ENCODE measurements around the gene CAVIN2.

The CAVIN2 gene

GRCh38 chr2:191881982-191882816, 35.3 kb upstream of the CAVIN2 start:
- Histone ChIP-seq H3K4me1 (ENCODE audit: control insufficient read depth, insufficient read depth, low read length, poor library complexity, severe bottlenecking) (no peaks in the 10 kb centered on the region), H3K4me3 (ENCODE audit: extremely low read depth, insufficient read depth, low read length, poor library complexity, severe bottlenecking) (no peak overlapping the region), H3K27ac (ENCODE audit: low read depth, low read length, severe bottlenecking) (no peak overlapping the region), H3K36me3 (ENCODE audit: control insufficient read depth, insufficient read depth, low read length) (no peaks in the 10 kb centered on the region), H3K9me3 (ENCODE audit: control insufficient read depth, low read length) (no peaks in the 10 kb centered on the region)
- 95 to 98% methylated on average over 18 to 30 of the region's 34 CpGs for WGBS, 2 experiments (ENCODE audit: insufficient coverage in 2 of 2)

- H3K4me3 ChIP-seq (ENCODE audit: extremely low read depth, insufficient read depth, low read length, poor library complexity, severe bottlenecking), result no peak overlapping the region
- no peak overlapping the region for H3K27ac ChIP-seq (ENCODE audit: low read depth, low read length, severe bottlenecking)
- WGBS, 2 experiments (ENCODE audit: insufficient coverage in 2 of 2), result 94% methylated on average over 2 of the region's 2 CpGs; no CpG with 5 or more reads in 1 of the 2 experiments
- no peaks in the 10 kb centered on the region for H3K4me1 ChIP-seq (ENCODE audit: control insufficient read depth, insufficient read depth, low read length, poor library complexity, severe bottlenecking)
- H3K36me3 ChIP-seq (ENCODE audit: control insufficient read depth, insufficient read depth, low read length), result no peaks in the 10 kb centered on the region
- no peaks in the 10 kb centered on the region for H3K9me3 ChIP-seq (ENCODE audit: control insufficient read depth, low read length)
Measured at GRCh38 chr2:191878548-191879279, 31.8 kb upstream of the CAVIN2 start.

- H3K4me1 ChIP-seq (ENCODE audit: control insufficient read depth, insufficient read depth, low read length, poor library complexity, severe bottlenecking), result no peaks in the 10 kb centered on the region
- H3K27ac ChIP-seq (ENCODE audit: low read depth, low read length, severe bottlenecking), result no peak overlapping the region
- no peaks in the 10 kb centered on the region for H3K9me3 ChIP-seq (ENCODE audit: control insufficient read depth, low read length)
- WGBS, 2 experiments (ENCODE audit: insufficient coverage in 2 of 2), result 86 to 100% methylated on average over 1 of the region's 4 CpGs
- no peaks in the 10 kb centered on the region for H3K36me3 ChIP-seq (ENCODE audit: control insufficient read depth, insufficient read depth, low read length)
- H3K4me3 ChIP-seq (ENCODE audit: extremely low read depth, insufficient read depth, low read length, poor library complexity, severe bottlenecking), result no peak overlapping the region
Measured at GRCh38 chr2:191877875-191878274, 31.0 kb upstream of the CAVIN2 start.

- 88 to 89% methylated on average over 1 of the region's 2 CpGs for WGBS, 2 experiments (ENCODE audit: insufficient coverage in 2 of 2)
- Histone ChIP-seq H3K27ac (ENCODE audit: low read depth, low read length, severe bottlenecking) (no peak overlapping the region), H3K4me1 (ENCODE audit: control insufficient read depth, insufficient read depth, low read length, poor library complexity, severe bottlenecking) (no peaks in the 10 kb centered on the region), H3K36me3 (ENCODE audit: control insufficient read depth, insufficient read depth, low read length) (no peaks in the 10 kb centered on the region), H3K9me3 (ENCODE audit: control insufficient read depth, low read length) (no peaks in the 10 kb centered on the region), H3K4me3 (ENCODE audit: extremely low read depth, insufficient read depth, low read length, poor library complexity, severe bottlenecking) (no peak overlapping the region)
Measured at GRCh38 chr2:191875859-191876258, 29.0 kb upstream of the CAVIN2 start.

- no peaks in the 10 kb centered on the region for H3K9me3 ChIP-seq (ENCODE audit: control insufficient read depth, low read length)
- H3K4me3 ChIP-seq (ENCODE audit: extremely low read depth, insufficient read depth, low read length, poor library complexity, severe bottlenecking), result no peak overlapping the region
- no peaks in the 10 kb centered on the region for H3K36me3 ChIP-seq (ENCODE audit: control insufficient read depth, insufficient read depth, low read length)
- peaks cover 24% of the 10 kb centered on the region for H3K4me1 ChIP-seq (ENCODE audit: control insufficient read depth, insufficient read depth, low read length, poor library complexity, severe bottlenecking)
- H3K27ac ChIP-seq (ENCODE audit: low read depth, low read length, severe bottlenecking), result no peak overlapping the region
Measured at GRCh38 chr2:191870744-191871143, 23.9 kb upstream of the CAVIN2 start.

GRCh38 chr2:191869781-191870180, 22.9 kb upstream of the CAVIN2 start:
- H3K27ac ChIP-seq (ENCODE audit: low read depth, low read length, severe bottlenecking), result no peak overlapping the region
- H3K36me3 ChIP-seq (ENCODE audit: control insufficient read depth, insufficient read depth, low read length), result no peaks in the 10 kb centered on the region
- peaks cover 25% of the 10 kb centered on the region for H3K4me1 ChIP-seq (ENCODE audit: control insufficient read depth, insufficient read depth, low read length, poor library complexity, severe bottlenecking)
- H3K4me3 ChIP-seq (ENCODE audit: extremely low read depth, insufficient read depth, low read length, poor library complexity, severe bottlenecking), result no peak overlapping the region
- H3K9me3 ChIP-seq (ENCODE audit: control insufficient read depth, low read length), result no peaks in the 10 kb centered on the region
- 60% methylated on average over 1 of the region's 4 CpGs; no CpG with 5 or more reads in 1 of the 2 experiments for WGBS, 2 experiments (ENCODE audit: insufficient coverage in 2 of 2)

GRCh38 chr2:191869178-191869577, 22.3 kb upstream of the CAVIN2 start:
- 26 to 27% methylated on average over 5 of the region's 6 CpGs for WGBS, 2 experiments (ENCODE audit: insufficient coverage in 2 of 2)
- no peaks in the 10 kb centered on the region for H3K36me3 ChIP-seq (ENCODE audit: control insufficient read depth, insufficient read depth, low read length)
- peaks cover 25% of the 10 kb centered on the region for H3K4me1 ChIP-seq (ENCODE audit: control insufficient read depth, insufficient read depth, low read length, poor library complexity, severe bottlenecking)
- no peak overlapping the region for H3K27ac ChIP-seq (ENCODE audit: low read depth, low read length, severe bottlenecking)
- no peak overlapping the region for H3K4me3 ChIP-seq (ENCODE audit: extremely low read depth, insufficient read depth, low read length, poor library complexity, severe bottlenecking)
- H3K9me3 ChIP-seq (ENCODE audit: control insufficient read depth, low read length), result no peaks in the 10 kb centered on the region

GRCh38 chr2:191867507-191867847, 20.6 kb upstream of the CAVIN2 start:
- H3K36me3 ChIP-seq (ENCODE audit: control insufficient read depth, insufficient read depth, low read length), result no peaks in the 10 kb centered on the region
- H3K4me3 ChIP-seq (ENCODE audit: extremely low read depth, insufficient read depth, low read length, poor library complexity, severe bottlenecking), result no peak overlapping the region
- no peaks in the 10 kb centered on the region for H3K9me3 ChIP-seq (ENCODE audit: control insufficient read depth, low read length)
- WGBS, 2 experiments (ENCODE audit: insufficient coverage in 2 of 2), result no CpG with 5 or more reads among the region's 1 CpG
- H3K27ac ChIP-seq (ENCODE audit: low read depth, low read length, severe bottlenecking), result peak overlapping the region; percentile 96
- peaks cover 25% of the 10 kb centered on the region for H3K4me1 ChIP-seq (ENCODE audit: control insufficient read depth, insufficient read depth, low read length, poor library complexity, severe bottlenecking)

- H3K4me3 ChIP-seq (ENCODE audit: extremely low read depth, insufficient read depth, low read length, poor library complexity, severe bottlenecking), result no peak overlapping the region
- 84 to 90% methylated on average over 3 to 5 of the region's 7 CpGs for WGBS, 2 experiments (ENCODE audit: insufficient coverage in 2 of 2)
- H3K36me3 ChIP-seq (ENCODE audit: control insufficient read depth, insufficient read depth, low read length), result no peaks in the 10 kb centered on the region
- no peaks in the 10 kb centered on the region for H3K9me3 ChIP-seq (ENCODE audit: control insufficient read depth, low read length)
- peak overlapping the region; percentile 96 for H3K27ac ChIP-seq (ENCODE audit: low read depth, low read length, severe bottlenecking)
- peaks cover 25% of the 10 kb centered on the region for H3K4me1 ChIP-seq (ENCODE audit: control insufficient read depth, insufficient read depth, low read length, poor library complexity, severe bottlenecking)
Measured at GRCh38 chr2:191866675-191867506, 20.0 kb upstream of the CAVIN2 start.

GRCh38 chr2:191866195-191866594, 19.3 kb upstream of the CAVIN2 start:
- 80 to 93% methylated on average over 5 of the region's 5 CpGs for WGBS, 2 experiments (ENCODE audit: insufficient coverage in 2 of 2)
- H3K27ac ChIP-seq (ENCODE audit: low read depth, low read length, severe bottlenecking), result peak overlapping the region; percentile 96

More at GRCh38 chr2:191866195-191866594, 19.3 kb upstream of the CAVIN2 start:
- Histone ChIP-seq H3K4me3 (ENCODE audit: extremely low read depth, insufficient read depth, low read length, poor library complexity, severe bottlenecking) (no peak overlapping the region), H3K4me1 (ENCODE audit: control insufficient read depth, insufficient read depth, low read length, poor library complexity, severe bottlenecking) (peaks cover 25% of the 10 kb centered on the region), H3K36me3 (ENCODE audit: control insufficient read depth, insufficient read depth, low read length) (no peaks in the 10 kb centered on the region), H3K9me3 (ENCODE audit: control insufficient read depth, low read length) (no peaks in the 10 kb centered on the region)

Data from mesodermal cell (in vitro differentiated cells).